CD4-positive, alpha-beta T cell treated with Interleukin-4 for 4 hours (primary cell): Measurements from ENCODE around the gene PLEKHM3.
"Not testable (repeated sequence)": the region's sequence is repeated elsewhere in the genome, so short reads cannot be mapped to it uniquely, and the experiment has no call there.

Source experiments
- DNase-seq: peaks from one replicate; pipeline ENCODE4 v3.0.0-alpha.2; 2020

PLEKHM3 gene

DNA sequence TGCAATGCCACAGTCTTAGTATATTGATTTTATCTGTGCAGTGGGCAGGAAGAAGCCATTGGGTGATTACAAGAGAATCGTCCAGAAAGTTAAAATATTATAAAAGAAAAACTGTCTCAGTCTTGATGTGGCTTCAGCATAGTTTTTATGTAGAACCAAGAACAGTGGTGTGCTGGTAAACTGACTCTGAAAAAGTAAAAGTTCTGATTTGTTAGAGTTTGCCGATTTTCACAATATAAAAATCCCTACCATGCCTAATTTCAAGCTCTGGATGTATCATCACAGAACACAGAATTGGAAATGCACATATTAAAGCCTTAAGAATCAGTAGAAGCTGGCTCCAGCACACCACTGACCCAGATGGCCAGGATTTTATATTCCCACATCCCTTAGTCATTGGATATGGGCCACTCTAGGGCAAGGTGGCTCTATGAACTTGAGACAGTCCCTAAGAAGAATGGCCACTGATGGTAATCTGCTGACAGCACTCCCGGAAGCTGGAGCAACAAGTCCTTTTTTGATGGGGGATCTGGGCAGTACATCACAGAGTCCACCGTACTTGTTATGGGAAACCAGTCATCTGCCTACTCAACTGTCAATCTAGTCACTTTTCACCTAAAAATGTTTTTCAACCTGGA, 9.3 kb upstream of the PLEKHM3 start:
- DNase-seq: no peak

DNA sequence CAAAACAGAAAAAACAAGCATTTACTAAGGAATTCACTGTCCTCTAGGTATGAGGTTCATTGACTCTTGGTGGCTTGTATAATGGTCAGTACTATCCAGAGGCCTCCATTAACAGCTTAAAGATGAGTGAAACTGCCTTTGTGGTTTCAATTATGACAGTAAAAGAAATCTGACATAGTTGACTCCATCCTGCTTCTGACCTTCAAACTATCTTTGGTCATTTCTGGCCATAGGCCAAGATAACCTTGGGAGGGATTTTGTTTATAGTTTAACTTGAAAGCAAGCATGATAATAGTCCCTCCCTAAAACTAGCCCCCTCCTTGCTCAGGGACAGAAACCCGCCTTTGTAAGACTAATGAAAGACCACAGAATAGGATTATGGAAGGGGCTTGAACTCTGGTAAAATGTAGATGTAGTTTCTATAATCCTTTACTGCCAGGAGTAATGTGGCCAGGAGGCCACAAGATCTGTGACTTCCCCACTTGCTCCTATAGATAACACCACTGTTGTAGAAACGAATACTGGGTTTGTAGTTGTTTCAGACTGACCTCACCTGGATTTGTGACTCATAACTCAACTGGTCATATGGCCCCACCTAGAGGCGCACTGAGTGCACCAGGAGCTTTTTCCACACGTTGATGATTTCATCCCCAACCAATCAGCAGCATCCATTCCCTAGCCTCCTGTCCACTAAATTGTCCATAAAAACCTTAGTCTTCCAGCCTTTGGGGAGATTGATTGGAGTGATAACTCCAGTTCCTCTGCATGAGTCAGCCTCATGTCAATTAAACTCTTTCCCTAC, 8.6 kb upstream of the PLEKHM3 start:
- peak; percentile 35 for DNase-seq

DNA sequence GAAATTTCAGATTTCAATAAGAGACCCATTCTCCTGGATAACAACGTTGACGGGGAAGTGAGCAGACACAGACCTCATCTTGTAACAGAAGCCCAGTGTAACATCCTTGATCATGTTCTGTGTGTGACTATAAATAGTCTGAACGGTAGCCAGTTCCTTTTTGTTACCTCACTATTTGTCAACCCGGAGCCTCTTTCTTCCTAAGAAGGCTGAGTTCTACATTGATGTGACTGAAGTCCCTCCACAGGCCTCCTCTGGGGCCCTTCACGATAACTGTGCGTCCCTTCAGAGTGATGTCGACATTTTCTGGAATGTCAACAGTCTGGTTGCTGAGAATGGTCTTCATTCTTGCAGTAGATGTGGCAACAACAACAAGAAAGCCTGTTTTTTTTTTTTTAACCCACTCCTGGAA, 6.3 kb upstream of the PLEKHM3 start:
- no peak for DNase-seq

DNA sequence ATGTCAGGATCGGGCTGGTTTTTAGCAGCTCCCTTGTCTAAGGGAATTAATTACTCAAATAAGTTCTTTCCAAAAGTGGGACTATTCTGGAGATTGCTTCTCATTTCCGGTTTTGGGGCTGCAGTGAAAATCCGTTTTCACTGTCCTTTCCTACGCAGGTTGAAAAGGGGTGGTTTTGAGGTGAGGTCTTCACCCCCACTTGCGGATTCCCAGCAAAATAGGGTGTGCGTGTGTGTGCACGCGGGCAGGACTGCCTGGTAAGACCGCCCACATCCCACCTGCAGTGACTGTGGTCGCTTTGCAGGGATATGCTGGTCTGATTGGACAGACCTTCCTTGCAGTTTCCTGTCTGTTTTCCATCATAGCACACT, 472 bp upstream of the PLEKHM3 start:
- peak; percentile 25 for DNase-seq

DNA sequence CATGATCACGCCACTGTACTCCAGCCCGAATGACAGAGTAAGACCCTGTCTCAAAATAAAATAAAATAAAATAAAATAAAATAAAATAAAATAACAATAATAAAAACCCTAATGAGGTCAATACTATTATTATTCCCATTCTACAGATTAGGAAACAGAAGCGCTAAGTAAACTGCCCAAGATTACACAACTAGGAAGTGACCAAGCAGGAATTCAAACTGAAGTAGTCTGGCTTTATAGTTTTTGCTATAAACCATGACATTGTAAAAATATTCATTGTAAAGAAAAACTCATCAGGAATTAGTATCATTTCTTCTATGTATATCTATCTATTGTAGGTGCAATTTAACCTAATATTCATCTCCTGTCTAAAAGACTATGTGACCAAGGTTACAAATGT, 1.2 kb downstream of the PLEKHM3 start:
- DNase-seq: no peak

- DNase-seq: no peak
Observed at GRCh38 chr2:208020253-208020652, 5.1 kb downstream of the PLEKHM3 start.

- DNase-seq: not testable (repeated sequence)
Observed at GRCh38 chr2:208018124-208018712, 7.1 kb downstream of the PLEKHM3 start.

DNA sequence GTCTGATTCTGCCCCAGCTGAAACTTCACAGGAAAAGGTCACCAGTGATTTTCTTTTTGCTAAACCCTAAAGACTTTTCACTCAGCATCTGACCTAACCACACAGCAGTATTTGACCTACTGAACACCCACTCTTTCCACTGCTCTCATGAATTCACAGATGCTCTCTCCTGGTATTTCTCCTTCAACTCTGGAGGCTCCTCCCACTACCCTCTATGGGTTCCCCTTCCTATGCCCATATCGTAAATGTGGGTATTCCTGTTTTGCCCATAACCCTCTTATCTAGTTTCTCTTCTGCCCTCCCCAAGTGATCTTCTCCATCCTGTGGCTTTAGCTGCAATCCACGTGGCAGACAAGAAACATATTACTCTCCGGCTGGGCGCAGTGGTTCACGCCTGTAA, 7.6 kb downstream of the PLEKHM3 start:
- no peak for DNase-seq

DNA sequence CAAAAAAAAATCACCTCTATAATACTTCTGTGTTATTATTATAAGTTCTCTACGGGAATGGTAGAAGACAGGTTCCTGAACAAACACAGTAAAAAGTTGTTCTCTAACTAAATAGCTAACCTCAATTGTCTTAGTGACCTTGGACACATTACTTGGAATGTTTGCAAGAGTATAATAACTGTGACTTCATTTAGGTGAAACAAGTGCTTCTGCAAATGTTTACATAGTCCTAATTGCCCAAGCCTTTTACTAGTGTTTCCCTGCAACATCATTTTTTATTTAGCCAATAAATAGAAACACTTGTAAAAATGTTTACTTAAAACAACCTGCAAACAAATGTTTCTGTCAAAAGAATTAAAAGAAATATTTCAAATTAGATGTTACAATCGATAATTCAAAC, 9.9 kb downstream of the PLEKHM3 start:
- no peak for DNase-seq

GRCh38 chr2:208013285-208014178, 11.8 kb downstream of the PLEKHM3 start:
- DNase-seq: peak; percentile 12

- DNase-seq: no peak
Observed at GRCh38 chr2:208012449-208012848, 12.9 kb downstream of the PLEKHM3 start.

- no peak for DNase-seq
Observed at GRCh38 chr2:208010506-208010905, 14.8 kb downstream of the PLEKHM3 start.

- DNase-seq: no peak
Observed at GRCh38 chr2:208006833-208007232, 18.5 kb downstream of the PLEKHM3 start.

DNA sequence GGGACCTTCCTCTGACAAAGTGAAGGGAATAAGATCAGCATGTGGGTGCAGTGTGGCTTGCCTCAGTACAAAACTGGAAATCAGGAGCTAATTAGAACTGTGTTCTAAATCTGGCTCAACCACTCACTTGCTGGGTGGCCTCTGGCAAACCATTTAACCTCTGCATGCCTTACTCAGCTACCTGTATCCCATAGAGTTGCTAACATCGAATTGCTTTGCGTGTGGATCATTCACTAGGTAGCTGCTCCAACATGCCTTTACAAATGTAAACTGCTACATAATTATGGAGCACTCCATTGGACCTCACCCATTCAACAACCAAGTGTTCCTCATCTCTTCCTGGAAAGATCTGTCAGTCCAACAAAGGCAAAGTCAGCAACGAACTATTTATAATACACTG, 19.0 kb downstream of the PLEKHM3 start:
- DNase-seq: no peak

DNA sequence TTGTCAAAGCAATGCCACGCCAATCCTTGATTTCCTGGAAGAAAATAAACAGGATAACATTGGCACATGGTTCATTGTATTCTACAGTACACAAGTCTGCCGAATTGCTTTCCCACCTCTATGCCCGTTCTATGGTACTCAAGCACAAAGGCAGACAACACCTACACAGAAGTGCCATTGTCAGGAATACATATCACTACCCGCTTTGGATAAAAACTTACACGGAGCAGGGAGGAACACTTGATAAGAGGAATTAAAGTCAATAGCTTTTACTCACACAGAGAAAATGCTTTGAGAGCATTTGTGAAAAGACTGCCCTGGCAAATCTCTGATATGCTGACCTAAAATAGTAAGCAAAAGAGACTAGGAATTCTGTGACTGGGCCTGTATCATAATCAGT, 23.4 kb downstream of the PLEKHM3 start:
- DNase-seq: no peak

GRCh38 chr2:208000701-208001395, 24.5 kb downstream of the PLEKHM3 start:
- DNase-seq: no peak

GRCh38 chr2:207996848-207997247, 28.5 kb downstream of the PLEKHM3 start:
- DNase-seq: no peak

DNA sequence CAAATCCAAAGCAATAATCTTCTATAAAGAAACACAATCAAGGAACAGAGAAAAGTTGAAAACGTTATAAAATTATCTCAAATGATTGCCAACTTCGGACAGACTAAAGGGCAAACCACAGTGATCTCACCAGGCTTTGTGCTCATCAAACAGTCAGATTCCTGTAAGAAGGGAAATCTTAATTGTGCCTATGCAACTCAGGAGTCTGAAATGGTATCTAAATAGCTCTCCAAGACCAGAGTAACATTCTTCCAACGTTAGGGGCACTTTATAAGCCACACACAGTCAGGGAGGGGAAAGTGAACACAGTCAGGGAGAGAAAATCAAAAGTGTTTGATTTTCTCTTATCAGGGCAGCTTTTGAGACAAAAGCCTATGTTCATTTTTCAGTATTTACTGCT, 29.4 kb downstream of the PLEKHM3 start:
- DNase-seq: no peak

- no peak for DNase-seq
Observed at GRCh38 chr2:207993151-207993763, 32.1 kb downstream of the PLEKHM3 start.

GRCh38 chr2:207991944-207992343, 33.4 kb downstream of the PLEKHM3 start:
- no peak for DNase-seq

DNA sequence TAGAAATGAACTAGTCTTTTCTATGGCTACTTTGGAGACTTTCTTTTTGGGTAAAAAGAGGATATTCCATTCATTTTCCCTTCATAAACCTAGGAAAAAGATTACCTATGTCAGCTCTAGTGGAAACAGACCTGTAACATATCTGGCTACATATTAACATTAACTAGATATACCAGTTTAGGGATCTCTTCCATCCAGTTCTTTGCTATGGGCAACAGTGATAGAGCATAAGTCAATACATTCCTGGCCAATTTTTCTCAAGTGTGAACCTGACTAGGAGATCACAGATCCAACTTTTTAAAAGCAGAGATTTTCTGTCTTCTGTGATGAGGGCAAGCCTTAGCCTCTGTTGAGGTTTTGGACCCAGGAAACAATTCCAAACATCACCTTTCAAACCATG, 34.5 kb downstream of the PLEKHM3 start:
- DNase-seq: no peak

DNA sequence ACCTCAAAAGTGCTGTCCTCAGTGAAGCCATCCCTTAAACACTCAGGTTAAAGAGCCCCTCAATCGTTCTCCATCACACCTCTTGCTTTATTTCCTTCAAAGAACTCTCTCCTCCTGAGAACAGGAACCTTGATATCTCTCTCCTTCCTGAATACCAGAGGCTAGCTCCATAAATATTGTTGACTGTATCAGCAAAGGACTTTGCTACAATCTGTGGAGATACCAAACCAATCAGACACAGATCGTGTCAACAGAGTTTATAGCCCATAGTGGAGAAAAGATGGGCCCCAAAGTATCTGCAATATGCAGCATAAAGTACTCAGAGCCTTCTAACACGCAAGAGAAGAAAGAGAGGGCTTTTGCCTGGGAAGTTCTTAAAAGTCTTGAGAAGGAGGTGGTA, 36.4 kb downstream of the PLEKHM3 start:
- DNase-seq: no peak
